ENCODE results near the gene AVPR2. TPM values are rescaled to one million over a fixed set of nuclear protein-coding genes. Genes with fewer than 3 reads are reported as not detected.
A peak's percentile ranks its signal among the peaks of the same experiment; 100 is the strongest.

Gene AVPR2
- total and polyA plus RNA-seq, 10 of the 15 experiments (the other 5 are each of a cell fraction or from before 2014, with no cell fraction given), result 0.12 to 0.37 TPM; not detected in 8

DNA sequence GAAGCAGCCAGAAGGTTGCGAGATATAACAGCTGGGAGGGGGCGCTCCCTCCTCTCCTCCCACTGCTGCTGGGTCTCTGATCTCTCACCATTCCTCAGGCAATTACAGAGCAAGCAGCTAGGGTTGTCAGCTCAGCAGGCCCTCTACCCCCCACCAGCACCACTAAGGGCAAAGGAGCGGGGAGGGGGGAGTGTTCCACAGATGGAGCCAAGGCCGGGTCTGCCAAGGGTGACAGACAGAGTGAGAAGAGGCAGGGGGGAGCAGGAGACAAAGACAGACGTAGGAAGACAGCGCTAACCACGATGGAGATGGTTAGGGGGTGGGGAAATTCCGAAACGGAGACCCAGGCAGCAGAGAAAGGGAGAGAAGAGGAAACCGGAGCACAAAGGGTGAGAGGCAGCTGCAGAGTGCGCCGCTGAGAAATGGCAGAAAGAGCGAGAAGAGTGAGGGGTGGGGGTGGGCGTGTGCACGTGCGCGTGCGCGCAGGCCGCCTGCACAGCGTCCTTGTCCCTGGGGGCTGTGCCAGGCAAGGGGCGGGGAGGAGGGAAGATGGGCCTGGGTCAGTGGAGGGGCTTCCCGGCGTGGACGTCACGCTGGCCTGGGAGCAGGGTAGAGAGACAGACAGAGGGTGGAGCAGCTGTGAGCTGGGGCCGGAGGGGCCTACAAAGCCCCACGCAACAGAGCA lies 25.4 kb upstream of the AVPR2 start:
- FAIRE-seq (no peak), DNase-seq (ENCODE audit: low read depth, low spot score) (no peak), ATAC-seq (peak; percentile 43)
- 12% methylated on average over 15 of the region's 28 CpGs for WGBS (ENCODE audit: insufficient coverage, insufficient replicate concordance, low lambda C conversion rate, missing lambda C conversion rate)
- intact Hi-C loops (cut with micrococcal nuclease; ENCODE audit: unreplicated experiment), result no loop called here
- RAD21 ChIA-PET (ENCODE audit: unreplicated experiment), result interaction anchor here (1.0 to 1.2 kb wide), 2 partner anchors 43 to 45 kb away, joined by 5 read pairs; no protein-coding TSS in a partner anchor
- Histone ChIP-seq H3K9ac (ENCODE audit: control insufficient read depth, insufficient read depth, low read length) (no peak overlapping the region), H3K4me2 (ENCODE audit: control insufficient read depth, insufficient read depth) (no peak overlapping the region), H3K4me3 (no peak overlapping the region), H4K20me1 (ENCODE audit: control insufficient read depth, insufficient read depth) (no peaks in the 10 kb centered on the region), H3K9me3 (replicated peaks; ENCODE audit: control insufficient read depth, insufficient read depth, low read length) (no peaks in the 10 kb centered on the region; the same call in 2 of the 3 replicates), H3K79me2 (ENCODE audit: control insufficient read depth, insufficient read depth, low read length) (no peaks in the 10 kb centered on the region), H2AFZ (ENCODE audit: control insufficient read depth, low read depth, low read length) (no peak overlapping the region; the same call in 1 of the 2 replicates), H3K36me3 (ENCODE audit: control insufficient read depth in 2 of 2, insufficient read depth in 2 of 2, low read length in 1 of 2) (no peaks in the 10 kb centered on the region), H3K4me1 (ENCODE audit: control insufficient read depth, insufficient read depth, low read length) (no peaks in the 10 kb centered on the region; the same call in 1 of the 2 replicates), H3K27ac (ENCODE audit: control insufficient read depth, insufficient read depth) (no peak overlapping the region), H3K27me3 (replicated peaks in 1 of 2; ENCODE audit: control insufficient read depth in 2 of 2, insufficient read depth in 2 of 2, low read length in 1 of 2) (peaks cover 0 to 1% of the 10 kb centered on the region in 2 experiments; a peak in 2 of 4 replicates)
- SMC1A ChIA-PET (ENCODE audit: uncharacterized antibody, unreplicated experiment), result no interaction called here
- BruUV-seq (replicated peaks), result no TSS peak
- CTCF ChIA-PET, result interaction anchor here (1.1 to 1.7 kb wide), 2 partner anchors 45 to 68 kb away, joined by 3 to 11 read pairs; partner anchors contain the start of gene ARHGAP4
- POLR2A ChIA-PET, result interaction anchor here (0.6 to 1.9 kb wide), 5 partner anchors 46 to 542 kb away, joined by 3 to 5 read pairs (median 3); no protein-coding TSS in a partner anchor
- in situ Hi-C loops (cut with MboI), result no loop called here
- TF ChIP-seq YY1 (IDR thresholded peaks at IDR 0.05; ENCODE audit: low read depth, low read length) (no peak), CHD2 (IDR thresholded peaks at IDR 0.05; ENCODE audit: borderline replicate concordance, low read depth, low read length) (no peak), EGR1 (IDR thresholded peaks at IDR 0.05; ENCODE audit: borderline replicate concordance in 1 of 2, low read depth in 2 of 2, low read length in 2 of 2) (peak in 1 of 2 experiments; percentile 22; a peak in 1 of 3 replicates), SP1 (IDR thresholded peaks at IDR 0.05; ENCODE audit: low read depth, low read length) (no peak), CHD4 (IDR thresholded peaks at IDR 0.05) (no peak), RUNX3 (IDR thresholded peaks at IDR 0.05; ENCODE audit: low read length) (peak; percentile 23; the same call in 1 of the 2 replicates), POLR2AphosphoS2 (IDR thresholded peaks at IDR 0.05; ENCODE audit: low read depth, low read length) (no peak), EP300 (IDR thresholded peaks at IDR 0.05; ENCODE audit: borderline replicate concordance in 1 of 2, control insufficient read depth in 1 of 2, low read depth in 2 of 2, low read length in 2 of 2) (no peak; a peak in 1 of 4 replicates), NBN (IDR thresholded peaks at IDR 0.05) (0 out of 2 replicates have a peak, but pooled peaks have one; percentile 40), BHLHE40 (IDR thresholded peaks at IDR 0.05; ENCODE audit: borderline replicate concordance in 1 of 2, low read depth in 2 of 2, low read length in 1 of 2) (peak; percentile 25 to 73; a peak in 2 of 4 replicates), RELA (IDR thresholded peaks at IDR 0.05; ENCODE audit: borderline replicate concordance, partially characterized antibody) (peak; percentile 71), HDGF (IDR thresholded peaks at IDR 0.05) (0 out of 2 replicates have a peak, but pooled peaks have one; percentile 34), DPF2 (IDR thresholded peaks at IDR 0.05) (no peak), SUPT20H (IDR thresholded peaks at IDR 0.05; ENCODE audit: borderline replicate concordance, control insufficient read depth, low read depth, low read length) (no peak)
- TF ChIP-seq, protein P1, sequence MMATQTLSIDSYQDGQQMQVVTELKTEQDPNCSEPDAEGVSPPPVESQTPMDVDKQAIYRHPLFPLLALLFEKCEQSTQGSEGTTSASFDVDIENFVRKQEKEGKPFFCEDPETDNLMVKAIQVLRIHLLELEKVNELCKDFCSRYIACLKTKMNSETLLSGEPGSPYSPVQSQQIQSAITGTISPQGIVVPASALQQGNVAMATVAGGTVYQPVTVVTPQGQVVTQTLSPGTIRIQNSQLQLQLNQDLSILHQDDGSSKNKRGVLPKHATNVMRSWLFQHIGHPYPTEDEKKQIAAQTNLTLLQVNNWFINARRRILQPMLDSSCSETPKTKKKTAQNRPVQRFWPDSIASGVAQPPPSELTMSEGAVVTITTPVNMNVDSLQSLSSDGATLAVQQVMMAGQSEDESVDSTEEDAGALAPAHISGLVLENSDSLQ (IDR thresholded peaks at IDR 0.05), result peak; percentile 54
- TF ChIP-seq, protein P2, sequence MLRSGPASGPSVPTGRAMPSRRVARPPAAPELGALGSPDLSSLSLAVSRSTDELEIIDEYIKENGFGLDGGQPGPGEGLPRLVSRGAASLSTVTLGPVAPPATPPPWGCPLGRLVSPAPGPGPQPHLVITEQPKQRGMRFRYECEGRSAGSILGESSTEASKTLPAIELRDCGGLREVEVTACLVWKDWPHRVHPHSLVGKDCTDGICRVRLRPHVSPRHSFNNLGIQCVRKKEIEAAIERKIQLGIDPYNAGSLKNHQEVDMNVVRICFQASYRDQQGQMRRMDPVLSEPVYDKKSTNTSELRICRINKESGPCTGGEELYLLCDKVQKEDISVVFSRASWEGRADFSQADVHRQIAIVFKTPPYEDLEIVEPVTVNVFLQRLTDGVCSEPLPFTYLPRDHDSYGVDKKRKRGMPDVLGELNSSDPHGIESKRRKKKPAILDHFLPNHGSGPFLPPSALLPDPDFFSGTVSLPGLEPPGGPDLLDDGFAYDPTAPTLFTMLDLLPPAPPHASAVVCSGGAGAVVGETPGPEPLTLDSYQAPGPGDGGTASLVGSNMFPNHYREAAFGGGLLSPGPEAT (IDR thresholded peaks at IDR 0.05; ENCODE audit: low read depth), result peak; percentile 55; the same call in 1 of the 2 replicates
- TF ChIP-seq, protein P3, sequence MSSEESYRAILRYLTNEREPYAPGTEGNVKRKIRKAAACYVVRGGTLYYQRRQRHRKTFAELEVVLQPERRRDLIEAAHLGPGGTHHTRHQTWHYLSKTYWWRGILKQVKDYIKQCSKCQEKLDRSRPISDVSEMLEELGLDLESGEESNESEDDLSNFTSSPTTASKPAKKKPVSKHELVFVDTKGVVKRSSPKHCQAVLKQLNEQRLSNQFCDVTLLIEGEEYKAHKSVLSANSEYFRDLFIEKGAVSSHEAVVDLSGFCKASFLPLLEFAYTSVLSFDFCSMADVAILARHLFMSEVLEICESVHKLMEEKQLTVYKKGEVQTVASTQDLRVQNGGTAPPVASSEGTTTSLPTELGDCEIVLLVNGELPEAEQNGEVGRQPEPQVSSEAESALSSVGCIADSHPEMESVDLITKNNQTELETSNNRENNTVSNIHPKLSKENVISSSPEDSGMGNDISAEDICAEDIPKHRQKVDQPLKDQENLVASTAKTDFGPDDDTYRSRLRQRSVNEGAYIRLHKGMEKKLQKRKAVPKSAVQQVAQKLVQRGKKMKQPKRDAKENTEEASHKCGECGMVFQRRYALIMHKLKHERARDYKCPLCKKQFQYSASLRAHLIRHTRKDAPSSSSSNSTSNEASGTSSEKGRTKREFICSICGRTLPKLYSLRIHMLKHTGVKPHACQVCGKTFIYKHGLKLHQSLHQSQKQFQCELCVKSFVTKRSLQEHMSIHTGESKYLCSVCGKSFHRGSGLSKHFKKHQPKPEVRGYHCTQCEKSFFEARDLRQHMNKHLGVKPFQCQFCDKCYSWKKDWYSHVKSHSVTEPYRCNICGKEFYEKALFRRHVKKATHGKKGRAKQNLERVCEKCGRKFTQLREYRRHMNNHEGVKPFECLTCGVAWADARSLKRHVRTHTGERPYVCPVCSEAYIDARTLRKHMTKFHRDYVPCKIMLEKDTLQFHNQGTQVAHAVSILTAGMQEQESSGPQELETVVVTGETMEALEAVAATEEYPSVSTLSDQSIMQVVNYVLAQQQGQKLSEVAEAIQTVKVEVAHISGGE (CRISPR knock-in tag; IDR thresholded peaks at IDR 0.05), result no peak
